HG02759 (cell line): Measurements from ENCODE around the gene MRPL38.
"Not testable (repeated sequence)": the region's sequence is repeated elsewhere in the genome, so short reads cannot be mapped to it uniquely, and the experiment has no call there.

Experiments used
- ATAC-seq: cut with Tn5 transposase; IDR thresholded peaks from one replicate; pipeline ENCODE4 v1.9.1; 2021; ENCODE audit warnings: mild to moderate bottlenecking, moderate library complexity; ENCODE audit not compliant: unreplicated experiment

Gene MRPL38

DNA sequence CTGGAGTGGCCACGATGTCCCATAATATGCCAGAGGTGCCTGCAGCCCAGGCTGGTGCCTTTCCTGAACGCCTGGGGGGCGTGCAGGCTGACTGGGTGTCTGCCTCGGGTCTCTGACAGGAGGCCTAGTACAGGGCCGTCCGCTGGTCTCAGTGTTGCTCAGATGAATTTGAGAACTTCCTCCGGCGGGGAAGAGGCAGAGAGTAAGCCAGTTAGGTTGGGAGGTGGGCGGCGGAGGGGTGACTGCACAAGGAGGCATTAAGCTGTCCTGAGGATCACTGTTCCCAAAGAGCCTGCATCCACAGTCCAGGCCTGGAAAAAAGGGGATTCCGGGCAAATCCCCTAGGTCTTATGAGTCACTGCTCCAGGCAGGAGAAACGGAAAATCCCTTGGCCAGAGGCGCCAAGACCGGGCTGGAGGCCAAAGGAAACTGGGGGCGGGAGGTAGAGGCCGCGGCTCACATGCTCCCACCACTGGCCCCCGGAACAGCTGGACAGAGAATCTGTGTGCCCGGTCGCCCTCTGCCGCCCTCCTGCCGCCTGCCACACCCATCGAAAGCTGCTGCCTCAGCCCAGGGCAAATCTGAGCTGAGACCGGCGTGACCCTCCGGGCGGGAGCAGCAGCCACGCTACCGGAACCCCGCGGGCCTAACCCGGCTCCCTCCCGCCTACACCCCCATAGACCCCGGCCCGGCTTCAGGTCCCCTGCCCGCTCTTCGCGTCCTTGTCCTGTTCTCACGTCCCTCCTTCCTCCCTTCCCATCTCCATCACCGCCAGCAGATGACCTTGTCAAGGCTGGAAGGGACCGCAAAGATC, 27.5 kb downstream of the MRPL38 start:
- ATAC-seq: no peak

DNA sequence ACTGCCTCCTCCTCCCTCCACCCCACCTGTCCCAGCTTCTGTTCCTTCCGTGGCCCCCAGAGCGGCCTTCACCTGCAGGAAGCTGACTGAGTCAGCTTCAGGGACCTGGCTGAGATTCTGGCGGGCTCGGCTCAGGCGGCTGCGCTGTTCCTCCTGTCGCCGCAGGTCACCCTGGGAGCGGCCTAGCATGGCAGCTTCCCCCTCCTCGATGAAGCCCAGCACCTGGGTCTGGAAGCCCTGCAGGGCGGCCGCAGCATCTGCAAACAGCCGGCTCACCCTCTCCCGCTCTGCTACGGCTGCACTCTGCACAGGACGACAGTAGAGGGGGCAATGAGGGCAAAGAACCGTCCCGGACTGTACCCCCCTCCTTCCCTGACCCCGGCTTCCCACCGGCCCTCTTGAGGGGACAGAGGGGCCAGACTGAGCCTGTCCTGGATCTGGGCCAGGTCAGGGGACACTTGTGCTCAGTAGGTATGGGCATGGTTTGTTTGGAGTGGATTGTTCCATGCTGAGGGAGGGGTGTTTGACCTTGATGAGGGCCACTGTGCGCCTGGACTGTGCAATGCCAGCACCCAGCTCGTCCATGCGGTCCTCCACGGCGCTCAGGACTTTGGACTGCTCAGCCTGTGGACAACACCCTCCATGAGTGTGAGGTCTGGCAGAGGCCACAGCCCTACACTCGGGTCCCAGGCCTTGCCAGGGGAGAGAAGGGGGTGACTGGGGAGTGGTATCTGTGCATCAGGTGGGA, 28.3 kb downstream of the MRPL38 start:
- no peak for ATAC-seq

DNA sequence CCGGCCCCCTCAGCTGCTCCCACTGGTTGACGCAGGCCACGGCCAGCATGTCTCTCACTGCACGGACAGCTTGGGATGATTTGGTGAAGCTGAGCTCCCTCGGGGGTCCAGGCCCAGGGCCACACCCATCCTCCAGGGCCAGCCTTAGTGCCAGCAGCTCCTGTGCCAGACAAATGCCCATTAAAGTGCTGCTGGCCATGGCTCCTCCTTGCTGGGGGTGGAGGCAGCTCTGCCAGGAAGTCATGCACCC, 28.8 kb downstream of the MRPL38 start:
- no peak for ATAC-seq

DNA sequence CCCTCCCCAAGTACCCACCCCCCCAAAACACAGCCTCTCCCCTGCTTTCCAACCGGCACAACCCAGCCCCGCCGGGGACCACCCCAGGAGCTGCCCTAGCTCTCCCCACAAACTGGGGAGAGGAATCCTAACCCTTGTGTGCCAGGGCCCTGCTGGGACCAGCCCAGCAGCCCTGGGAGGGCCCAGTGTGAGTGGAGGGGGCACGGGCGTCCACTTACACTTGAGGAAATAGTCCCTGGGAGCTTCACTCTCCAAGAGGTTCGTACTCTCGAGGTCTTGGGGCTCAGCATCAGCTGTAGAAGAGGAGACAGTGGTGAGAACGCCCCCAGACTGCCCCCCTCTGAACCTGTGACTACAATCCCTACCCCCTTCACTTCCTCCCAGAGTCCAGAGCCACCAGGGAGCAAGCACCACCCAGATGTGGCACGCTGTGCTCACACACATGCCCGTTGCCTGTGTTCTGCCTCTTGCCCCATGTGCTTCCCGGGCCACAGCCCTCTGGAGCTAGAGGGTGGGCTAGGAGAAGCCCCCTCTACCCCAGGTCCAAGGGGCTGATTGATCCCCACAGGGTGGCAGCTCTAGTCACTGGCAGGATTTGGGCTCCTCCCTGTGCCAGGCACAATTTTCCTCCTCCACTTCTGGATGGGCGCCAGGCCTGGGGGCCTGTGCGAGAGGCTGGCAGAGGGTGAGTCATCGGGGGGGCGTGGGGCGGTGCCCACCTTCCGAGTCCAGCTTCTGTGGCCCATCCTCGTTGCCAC, 29.3 kb downstream of the MRPL38 start:
- ATAC-seq: no peak

DNA sequence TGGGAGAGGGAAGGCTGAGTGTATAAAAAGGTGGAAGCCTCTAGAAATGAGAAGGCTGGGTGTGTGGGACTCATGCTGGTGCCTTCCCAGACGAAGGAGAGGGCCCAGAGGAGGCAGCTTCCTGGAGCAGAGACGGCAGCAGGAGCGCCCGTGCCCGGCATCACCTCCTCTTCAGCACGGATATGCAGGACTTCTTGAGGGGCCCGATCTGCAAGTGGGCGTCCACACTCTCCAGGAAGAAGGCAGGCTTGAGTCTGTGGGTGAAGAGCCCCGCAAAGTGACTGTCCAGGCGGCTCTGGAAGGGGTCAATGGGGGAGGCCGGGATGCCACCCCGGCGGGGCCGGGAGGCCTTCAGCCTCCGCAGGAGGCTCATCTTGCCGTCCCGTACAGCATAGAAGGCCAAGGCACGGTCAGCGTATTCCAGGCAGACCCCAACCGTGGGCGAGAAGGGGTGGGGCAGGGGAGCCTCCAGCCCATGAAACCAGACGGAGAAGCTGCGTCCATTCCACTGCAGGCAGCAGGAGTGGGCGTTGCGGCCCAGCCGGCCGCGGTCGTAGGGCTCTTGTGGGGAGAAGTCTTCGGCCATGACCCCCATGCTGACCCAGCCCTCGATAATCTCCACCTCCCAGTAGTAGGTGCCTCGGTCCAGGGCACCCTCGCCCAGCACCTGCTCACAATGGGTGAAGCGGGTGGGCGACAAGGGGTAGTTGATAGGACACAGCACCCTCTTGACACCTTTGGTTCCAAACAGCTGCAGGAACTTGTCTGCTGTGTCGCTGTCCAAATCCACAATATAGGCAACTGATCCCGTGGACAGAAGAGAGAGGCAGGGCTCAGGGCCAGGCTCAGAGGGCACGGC, 30.1 kb downstream of the MRPL38 start:
- ATAC-seq: no peak

DNA sequence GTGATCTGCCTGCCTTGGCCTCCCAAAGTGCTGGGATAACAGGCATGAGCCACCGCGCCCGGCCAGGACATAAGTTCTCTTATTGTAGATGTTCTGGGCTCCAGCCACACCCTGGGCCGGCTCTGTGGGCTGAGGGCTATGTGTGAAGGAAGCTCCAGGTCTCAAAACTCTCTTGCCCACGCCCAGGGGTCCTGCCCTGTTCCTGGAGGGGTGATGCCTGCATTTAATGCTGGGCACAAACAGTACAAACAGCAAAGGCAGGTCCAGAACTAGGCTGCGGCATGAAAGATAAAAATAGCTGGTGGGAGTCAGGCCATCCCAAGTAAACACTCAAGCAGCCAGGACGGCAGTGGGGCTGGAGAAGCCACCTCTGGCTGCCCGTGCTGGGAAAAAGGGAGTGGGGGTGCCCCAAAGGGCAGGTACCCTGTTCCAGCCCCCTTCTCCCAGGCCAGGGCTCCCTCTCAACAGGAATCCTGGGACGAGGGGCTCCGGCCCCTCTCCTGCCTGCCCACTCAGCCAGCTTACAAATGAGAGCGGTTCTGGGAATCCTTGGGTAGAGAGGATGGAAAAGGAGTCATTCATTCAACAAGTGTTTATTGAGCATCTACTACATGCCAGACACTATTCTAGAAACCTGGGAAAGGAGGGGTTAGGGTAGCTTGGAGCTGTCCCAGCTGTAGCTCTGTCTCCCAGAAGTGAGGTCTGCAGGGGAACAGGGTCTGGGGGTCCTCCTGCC, 30.9 kb downstream of the MRPL38 start:
- ATAC-seq: no peak

DNA sequence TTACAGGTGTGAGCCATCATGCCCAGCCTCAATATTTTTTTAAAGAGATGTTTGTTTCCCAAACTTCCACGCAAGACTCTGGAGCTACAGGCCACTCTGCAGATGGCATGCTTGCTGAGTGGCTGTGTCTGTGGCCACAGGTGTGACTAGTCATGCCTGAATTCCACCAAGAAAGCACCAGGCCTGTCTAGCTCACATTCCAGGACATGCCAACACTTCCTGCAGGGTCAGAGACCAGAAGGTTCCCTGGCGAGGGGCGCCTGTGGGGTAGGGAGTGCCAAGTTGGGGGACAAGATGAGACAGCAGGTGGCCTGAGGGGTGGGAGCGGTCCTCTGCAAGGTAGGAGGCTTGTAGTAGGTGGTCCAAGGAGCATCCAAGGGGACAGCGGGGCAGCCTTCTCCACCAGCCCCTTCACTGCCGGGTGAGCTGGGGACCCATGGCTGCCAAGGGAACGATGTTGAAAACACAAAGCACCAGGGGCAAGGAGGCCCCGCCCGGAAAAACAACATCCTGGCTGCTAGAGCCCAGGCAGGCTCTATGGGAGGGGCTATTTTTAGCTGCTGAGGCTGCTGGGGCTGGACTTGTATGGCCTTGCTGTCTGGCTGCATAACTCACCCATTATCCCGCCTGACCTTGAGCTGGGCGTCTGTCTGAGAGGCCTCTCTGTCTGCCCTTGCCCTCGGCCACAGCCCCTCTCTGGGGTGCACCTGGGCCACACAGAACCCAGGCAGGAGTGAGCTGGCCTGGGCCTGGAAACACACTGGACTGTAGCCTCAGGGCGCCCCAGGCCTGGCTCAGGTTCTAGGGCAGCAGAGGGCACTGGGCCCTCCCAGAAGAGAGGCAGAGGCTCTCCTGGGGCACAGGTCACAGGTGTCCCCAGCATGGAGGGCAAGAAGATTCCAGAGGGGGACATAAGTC, 32.0 kb downstream of the MRPL38 start:
- ATAC-seq: no peak

DNA sequence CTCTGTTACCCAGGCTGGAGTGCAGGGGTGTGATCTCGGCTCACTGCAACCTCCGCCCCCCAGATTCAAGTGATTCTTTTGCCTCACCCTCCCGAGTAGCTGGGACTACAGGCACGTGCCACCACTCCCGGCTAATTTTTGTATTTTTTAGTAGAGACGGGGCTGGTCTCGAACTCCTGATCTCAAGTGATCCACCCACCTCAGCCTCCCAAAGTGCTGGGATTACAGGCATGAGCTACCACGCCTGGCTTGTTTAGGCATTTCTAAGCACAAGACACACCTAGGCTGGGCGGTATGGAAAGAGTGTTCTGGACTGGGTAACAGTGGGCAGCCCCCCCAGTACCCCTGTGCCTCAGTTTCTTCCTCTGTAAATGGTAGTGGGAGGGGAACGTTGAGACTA, 34.5 kb downstream of the MRPL38 start:
- not testable (repeated sequence) for ATAC-seq

DNA sequence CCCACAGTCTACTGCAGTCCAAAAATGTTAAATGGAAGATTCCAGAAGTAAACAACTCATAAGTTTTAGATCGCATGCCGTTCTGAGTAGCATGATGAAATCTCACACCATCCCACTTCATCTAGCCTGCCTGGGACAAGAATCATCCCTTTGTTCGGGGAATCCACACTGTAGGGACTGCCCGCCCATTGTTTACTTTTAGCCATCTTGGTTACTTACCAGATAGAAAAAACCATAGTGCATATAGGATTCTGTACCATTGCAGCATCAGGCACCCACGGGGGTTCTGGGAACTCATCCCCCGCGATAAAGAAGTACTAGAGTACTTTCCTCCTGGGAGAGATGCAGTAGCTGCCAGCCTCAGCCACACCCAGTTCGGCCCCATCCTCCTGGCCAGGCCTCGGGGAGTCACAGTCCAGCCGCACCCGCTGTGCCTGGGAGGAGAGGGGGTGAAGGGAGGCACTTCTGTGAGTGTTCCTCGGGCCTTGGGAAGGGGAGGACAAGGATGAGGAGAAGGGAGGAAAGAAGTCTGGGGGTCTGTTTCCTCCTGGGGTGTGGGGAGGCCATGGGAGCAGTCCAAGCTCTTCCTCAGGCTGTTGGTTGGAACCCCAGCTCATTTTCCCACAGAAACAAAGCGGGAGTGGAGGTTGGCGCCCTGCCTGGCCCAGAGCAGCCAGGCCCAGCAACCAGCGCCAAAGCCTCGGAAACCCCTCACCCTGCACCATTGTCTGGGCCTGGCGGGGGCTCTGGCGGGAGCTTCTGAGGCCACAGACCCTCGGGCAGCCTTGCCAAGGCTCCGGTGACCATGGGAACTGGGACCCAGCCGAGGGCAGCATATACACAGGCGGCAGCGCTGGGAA, 35.2 kb downstream of the MRPL38 start:
- no peak for ATAC-seq

DNA sequence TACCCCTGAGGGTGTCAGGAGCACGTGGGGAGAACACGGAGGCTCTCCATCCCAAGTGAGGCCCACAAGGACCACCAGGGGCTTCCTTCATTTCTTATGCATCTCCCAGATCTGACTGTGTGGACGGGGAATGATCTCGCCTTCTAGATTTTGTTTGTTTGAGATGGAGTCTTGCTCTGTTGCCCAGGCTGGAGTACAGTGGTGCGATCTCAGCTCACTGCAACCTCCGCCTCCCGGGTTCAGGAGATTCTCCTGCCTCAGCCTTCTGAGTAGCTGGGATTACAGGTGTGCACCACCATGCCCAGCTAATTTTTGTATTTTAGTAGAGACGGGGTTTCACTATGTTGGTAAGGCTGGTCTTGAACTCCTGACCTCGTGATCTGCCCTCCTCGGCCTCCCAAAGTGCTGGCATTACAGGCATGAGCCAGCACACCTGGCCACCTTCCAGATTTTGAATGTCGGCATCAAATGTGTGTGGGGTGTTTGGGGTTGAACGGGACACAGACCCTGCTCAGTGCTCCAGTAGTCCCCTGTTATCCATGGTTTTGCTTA, 35.9 kb downstream of the MRPL38 start:
- not testable (repeated sequence) for ATAC-seq

DNA sequence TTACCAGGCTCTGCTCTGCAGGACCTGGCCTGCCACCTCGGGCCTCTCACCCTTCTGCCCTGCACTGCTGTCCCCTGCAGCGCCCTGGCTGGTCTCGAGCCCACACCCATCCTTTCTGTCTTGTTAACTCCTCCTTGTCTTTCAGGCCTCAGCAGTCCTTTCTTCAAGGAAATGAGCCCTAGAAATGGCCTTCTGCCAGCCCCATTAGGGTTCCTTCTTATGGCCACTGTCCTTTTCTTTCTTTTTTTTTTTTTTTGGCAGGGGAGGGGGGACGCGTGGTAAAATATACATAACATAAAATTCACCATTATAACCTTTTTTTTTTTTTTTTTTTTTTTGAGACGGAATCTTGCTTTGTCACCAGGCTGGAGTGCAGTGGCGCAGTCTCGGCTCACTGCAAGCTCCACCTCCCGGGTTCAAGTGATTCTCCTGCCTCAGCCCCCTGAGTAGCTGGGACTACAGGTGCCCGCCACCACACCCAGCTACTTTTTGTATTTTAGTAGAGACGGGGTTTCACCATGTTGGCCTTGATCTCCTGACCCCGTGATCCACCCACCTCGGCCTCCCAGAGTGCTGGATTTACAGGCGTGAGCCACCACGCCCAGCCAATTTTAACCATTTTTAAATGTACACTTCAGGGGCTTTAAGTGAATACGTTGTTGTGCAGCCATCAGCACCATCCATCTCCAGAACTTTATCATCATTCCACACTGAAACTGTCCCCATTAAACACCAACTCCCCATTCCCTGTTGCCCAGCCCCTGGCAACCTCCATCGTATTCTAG, 39.1 kb downstream of the MRPL38 start:
- not testable (repeated sequence) for ATAC-seq

DNA sequence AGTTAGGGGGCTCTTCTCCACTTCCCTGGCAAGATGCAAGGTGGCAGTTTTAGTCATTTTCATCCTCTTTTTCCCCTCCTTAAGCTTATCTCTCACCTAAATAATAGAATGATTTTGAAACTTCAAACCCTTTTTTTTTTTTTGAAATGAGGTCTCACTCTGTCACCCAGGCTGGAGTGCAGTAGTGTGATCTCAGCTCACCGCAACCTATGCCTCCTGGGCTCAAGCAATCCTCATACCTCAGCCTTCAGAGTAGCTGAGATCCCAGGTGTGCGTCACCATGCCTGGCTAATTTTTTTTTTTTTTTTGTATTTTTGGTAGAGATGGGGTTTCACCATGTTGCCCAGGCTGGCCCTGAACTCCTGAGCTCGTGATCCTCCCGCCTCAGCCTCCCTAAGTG, 39.8 kb downstream of the MRPL38 start:
- ATAC-seq: peak; percentile 11

DNA sequence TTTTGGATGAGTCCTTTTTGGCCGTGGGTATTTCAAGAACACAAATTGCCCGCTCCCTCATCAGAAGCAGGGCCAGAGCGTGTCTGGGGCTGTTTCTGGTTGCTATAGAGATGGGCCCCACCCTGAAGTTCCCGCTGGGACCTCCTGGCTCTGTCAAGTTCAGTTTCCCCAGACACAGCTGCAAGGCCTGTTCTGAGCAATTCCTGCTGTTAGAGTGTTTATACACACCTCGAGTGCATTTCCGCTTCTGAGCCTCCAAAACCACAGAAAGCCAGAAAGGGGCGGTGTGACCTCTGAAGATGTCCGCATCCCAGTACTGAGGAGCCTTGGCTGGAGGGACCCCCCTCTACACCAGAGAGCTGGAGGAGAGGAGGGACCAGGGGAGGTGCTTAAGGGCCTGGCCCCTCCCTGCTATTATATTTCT, 40.2 kb downstream of the MRPL38 start:
- ATAC-seq: peak; percentile 80

DNA sequence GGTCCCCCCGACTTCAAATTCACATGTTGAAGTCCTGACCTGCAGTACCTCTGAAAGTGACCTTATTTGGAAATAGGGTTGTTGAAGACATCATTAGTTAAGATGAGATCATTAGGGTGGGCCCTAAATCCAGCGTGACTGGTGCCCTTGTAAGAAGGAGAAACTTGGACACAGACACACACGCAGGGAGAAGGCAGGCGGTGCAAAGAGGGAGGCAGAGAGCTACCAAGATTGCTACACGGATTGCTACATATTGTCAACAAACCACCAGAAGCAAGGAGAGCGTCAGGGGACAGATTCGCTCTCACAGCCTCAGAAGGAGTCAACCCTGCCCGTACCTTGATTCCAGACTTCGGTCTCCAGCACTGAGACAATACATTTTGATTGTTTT, 42.8 kb downstream of the MRPL38 start:
- ATAC-seq: no peak

DNA sequence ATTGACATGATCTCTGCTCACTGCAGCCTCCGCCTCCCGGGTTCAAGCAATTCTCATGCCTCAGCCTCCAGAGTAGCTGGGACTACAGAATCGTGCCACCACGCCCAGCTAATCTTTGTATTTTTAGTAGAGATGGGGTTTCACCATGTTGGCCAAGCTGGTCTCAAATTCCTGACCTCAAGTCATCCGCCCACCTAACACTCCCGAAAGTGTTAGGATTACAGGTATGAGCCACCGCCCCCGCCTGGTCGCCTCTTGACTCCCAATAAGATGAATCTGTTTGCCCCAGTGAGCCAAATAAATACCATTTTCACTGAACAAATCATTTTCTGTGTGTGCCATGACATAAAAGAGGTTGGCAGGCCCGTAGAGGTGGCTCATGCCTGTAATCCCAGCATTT, 45.3 kb downstream of the MRPL38 start:
- ATAC-seq: not testable (repeated sequence)

DNA sequence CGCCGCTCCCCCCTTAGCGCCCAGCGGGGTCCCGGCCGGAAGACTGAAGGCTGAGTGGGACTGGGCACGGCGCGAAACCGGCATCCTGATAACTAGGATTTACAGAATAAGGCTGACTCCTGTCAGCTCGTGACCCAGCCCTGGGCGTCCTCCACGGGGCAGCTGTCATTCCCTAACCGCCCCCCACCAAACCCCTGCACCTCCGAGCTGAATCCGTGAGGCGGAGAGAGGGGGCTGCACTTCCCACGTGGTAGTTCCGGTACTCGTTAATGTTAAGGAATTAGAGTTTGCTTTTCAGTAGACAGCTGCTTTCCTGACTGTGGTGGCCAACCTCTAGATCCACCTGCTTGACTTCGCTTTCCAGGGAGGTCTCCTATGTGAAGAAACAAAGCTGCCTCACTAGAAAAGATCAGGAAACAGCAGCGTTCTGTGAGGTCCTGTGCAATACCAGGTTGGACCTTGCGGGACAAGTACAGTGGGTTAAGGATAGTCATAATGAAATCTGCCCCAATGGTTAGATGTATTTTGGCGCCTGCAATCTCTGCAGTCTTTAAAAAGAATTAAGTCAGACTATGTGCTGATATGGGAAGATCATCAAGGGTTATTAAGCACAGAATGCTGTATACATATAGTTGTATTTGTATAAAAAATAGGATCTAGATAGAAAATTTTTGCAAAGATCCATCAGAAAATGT, 48.5 kb downstream of the MRPL38 start:
- ATAC-seq: no peak
